Liver (tissue), 9 donors: ENCODE measurements around the gene HNF4A. TPM values are rescaled to one million over a fixed set of nuclear protein-coding genes. Genes with fewer than 3 reads are reported as not detected.
A peak's percentile ranks its signal among the peaks of the same experiment; 100 is the strongest.

Source experiments
- DNase-seq: peaks from one replicate; pipeline ENCODE4 v3.0.0-alpha.2; 2017; ENCODE audit warnings: low spot score
- H3K27ac ChIP-seq, 2 donors: one replicate each; pipeline ENCODE4 v1.7.0; 2013; ENCODE audit warnings: inconsistent platforms in 2 of 2, low read length in 2 of 2, control low read depth in 1 of 2, low read depth in 1 of 2, mild to moderate bottlenecking in 1 of 2
- H3K27me3 ChIP-seq, 4 donors: one replicate each; pipeline versions ENCODE4 v1.6.1 to v1.7.0; 2013; ENCODE audit warnings: low read length in 3 of 4, inconsistent platforms in 1 of 4, mild to moderate bottlenecking in 1 of 4, moderate library complexity in 1 of 4; ENCODE audit not compliant: control insufficient read depth in 4 of 4, insufficient read depth in 4 of 4
- H3K36me3 ChIP-seq, 4 donors: one replicate each; pipeline versions ENCODE4 v1.6.1 to v1.7.0; 2013; ENCODE audit warnings: low read length in 3 of 4, mild to moderate bottlenecking in 3 of 4, low read depth in 1 of 4, moderate library complexity in 1 of 4; ENCODE audit not compliant: control insufficient read depth in 4 of 4, insufficient read depth in 3 of 4
- H3K4me1 ChIP-seq, 4 donors: one replicate each; pipeline versions ENCODE4 v1.6.1 to v1.7.0; 2013; ENCODE audit warnings: low read length in 3 of 4, mild to moderate bottlenecking in 3 of 4, moderate library complexity in 1 of 4; ENCODE audit not compliant: control insufficient read depth in 4 of 4, insufficient read depth in 4 of 4
- H3K4me3 ChIP-seq, 3 donors: one replicate each; pipeline versions ENCODE4 v1.6.1 to v1.7.0; 2013; ENCODE audit warnings: low read length in 3 of 3, control low read depth in 1 of 3, low read depth in 1 of 3, mild to moderate bottlenecking in 1 of 3
- H3K9ac ChIP-seq, 2 donors: one replicate each; pipeline ENCODE4 v1.7.0; 2013; ENCODE audit warnings: low read length in 2 of 2, mild to moderate bottlenecking in 2 of 2, moderate library complexity in 2 of 2, control low read depth in 1 of 2, low read depth in 1 of 2
- H3K9me3 ChIP-seq, 4 donors: one replicate each; pipeline versions ENCODE4 v1.6.1 to v1.7.0; 2013; ENCODE audit warnings: low read length in 3 of 4; ENCODE audit not compliant: control insufficient read depth in 4 of 4
- ATF3 ChIP-seq: IDR thresholded peaks from 2 replicates; pipeline ENCODE4 v1.6.1; 2016; ENCODE audit warnings: antibody characterized with exemption
- EGR1 ChIP-seq, 2 donors: IDR thresholded peaks; 2 replicates each; pipeline ENCODE4 v1.6.1; 2016 to 2018; ENCODE audit warnings: antibody characterized with exemption in 2 of 2, low read depth in 2 of 2
- FOXA1 ChIP-seq: IDR thresholded peaks from 2 replicates; pipeline ENCODE4 v1.6.1; 2016; ENCODE audit warnings: antibody characterized with exemption
- FOXA2 ChIP-seq: IDR thresholded peaks from 2 replicates; pipeline ENCODE4 v1.6.1; 2016; ENCODE audit warnings: antibody characterized with exemption
- GABPA ChIP-seq, 2 donors: IDR thresholded peaks in 1 of 2; conservative IDR thresholded peaks in 1 of 2; 2 replicates each; pipeline ENCODE4 v1.6.1; 2016; ENCODE audit warnings: antibody characterized with exemption in 2 of 2, mild to moderate bottlenecking in 1 of 2, moderate library complexity in 1 of 2
- HNF4A ChIP-seq, 2 donors: conservative IDR thresholded peaks; 2 replicates each; pipeline ENCODE4 v1.6.1; 2016; ENCODE audit warnings: antibody characterized with exemption in 2 of 2, mild to moderate bottlenecking in 2 of 2
- HNF4G ChIP-seq: IDR thresholded peaks from 2 replicates; pipeline ENCODE4 v1.6.1; 2016; ENCODE audit warnings: antibody characterized with exemption
- JUND ChIP-seq, 2 donors: IDR thresholded peaks; 2 replicates each; pipeline ENCODE4 v1.6.1; 2016; ENCODE audit warnings: antibody characterized with exemption in 2 of 2
- MAX ChIP-seq: IDR thresholded peaks from 2 replicates; pipeline ENCODE4 v1.6.1; 2016; ENCODE audit warnings: antibody characterized with exemption
- NR2F2 ChIP-seq: IDR thresholded peaks from 2 replicates; pipeline ENCODE4 v1.6.1; 2016; ENCODE audit warnings: antibody characterized with exemption
- RAD21 ChIP-seq, 2 donors: IDR thresholded peaks; 2 replicates each; pipeline ENCODE4 v1.6.1; 2016; ENCODE audit warnings: antibody characterized with exemption in 2 of 2, mild to moderate bottlenecking in 2 of 2
- RXRA ChIP-seq, 2 donors: IDR thresholded peaks; 2 replicates each; pipeline ENCODE4 v1.6.1; 2017 to 2018; ENCODE audit warnings: antibody characterized with exemption in 2 of 2, mild to moderate bottlenecking in 1 of 2
- SP1 ChIP-seq: IDR thresholded peaks from 2 replicates; pipeline ENCODE4 v1.6.1; 2018; ENCODE audit warnings: antibody characterized with exemption, mild to moderate bottlenecking
- TAF1 ChIP-seq: conservative IDR thresholded peaks from 2 replicates; pipeline ENCODE4 v1.6.1; 2016; ENCODE audit warnings: antibody characterized with exemption, mild to moderate bottlenecking
- YY1 ChIP-seq: IDR thresholded peaks from 2 replicates; pipeline ENCODE4 v1.6.1; 2016; ENCODE audit warnings: antibody characterized with exemption, mild to moderate bottlenecking
- WGBS: extraction: QIAGEN DNeasy Blood & Tissue Kit; methylation state at CpG from one replicate; pipeline ENCODE4 v1.1.7; 2013; 5-methylcytosine and 5-hydroxymethylcytosine counted together
- polyA plus RNA-seq, 2 donors: library from polyadenylated mRNA; stranded (reverse) in 1 of 2; unstranded in 1 of 2; fragments of 200-250 nt in 1 of 2; fragments of >200 nt in 1 of 2; fragmentation: Nextera tagmentation in 1 of 2; extraction: Ambion mirVana in 1 of 2; gene quantifications; one replicate each; pipeline versions ENCODE4 v1.2.1 to v1.2.3, GENCODE V29; 2013 to 2015
- total RNA-seq, 2 donors: library from RNA; depleted of rRNA; stranded (reverse); fragments of >200 nt; gene quantifications; one replicate each; pipeline ENCODE4 v1.2.3, GENCODE V29; 2014
- TF ChIP-seq, protein P1 (sequence below): IDR thresholded peaks from 2 replicates; pipeline ENCODE4 v1.6.1; 2016; ENCODE audit warnings: antibody characterized with exemption
- TF ChIP-seq, protein P2 (sequence below): IDR thresholded peaks from 2 replicates; pipeline ENCODE4 v1.6.1; 2016; ENCODE audit warnings: antibody characterized with exemption, mild to moderate bottlenecking
- TF ChIP-seq, protein P3 (sequence below): fragments of 150-350 bp; IDR thresholded peaks from 2 replicates; pipeline ENCODE4 v1.5.1; 2017; ENCODE audit warnings: improper control_type of control experiment, low read depth, low read length; ENCODE audit not compliant: missing input control
- donor health status: healthy.
- donor health status: healthy.
- donor health status: healthy.
- donor health status: healthy.
- donor health status: healthy.

The HNF4A gene
- total and polyA plus RNA-seq, 4 donors: 51.7 to 171 (median 86.0) TPM

DNA sequence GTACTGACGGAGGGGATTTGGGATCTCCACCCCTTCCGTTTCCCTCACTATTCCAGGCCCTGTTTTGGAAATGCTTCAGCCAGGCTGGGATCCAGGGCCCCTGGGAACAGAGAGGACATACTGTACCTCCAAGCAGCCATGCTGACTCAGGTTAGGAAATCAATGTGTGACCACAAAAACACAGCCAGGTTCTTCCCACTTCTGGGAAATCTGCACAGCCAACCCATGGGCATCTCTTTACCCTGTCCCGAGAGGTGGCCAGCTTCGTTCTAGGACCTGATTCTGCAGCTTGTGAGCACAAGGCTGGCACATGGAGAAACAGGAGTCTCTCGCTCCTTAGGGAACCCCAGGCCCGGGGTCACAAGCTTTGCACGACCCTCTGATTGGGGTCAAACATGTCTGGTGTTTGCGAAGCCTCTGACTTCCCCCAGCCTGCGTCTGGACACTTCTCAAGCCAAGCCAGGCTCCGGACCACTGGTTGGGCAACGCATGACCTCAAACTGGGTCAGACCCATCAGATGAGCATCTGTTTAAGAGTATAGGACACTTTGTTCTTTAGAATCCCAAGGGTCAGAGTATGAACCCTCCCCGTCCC, 111.9 kb downstream of the HNF4A start:
- H3K27me3 ChIP-seq: no peaks in the 10 kb centered on the region
- DNase-seq: no peak
- no peaks in the 10 kb centered on the region for H3K36me3 ChIP-seq
- no peaks in the 10 kb centered on the region for H3K9me3 ChIP-seq
- H3K27ac ChIP-seq: peak overlapping the region; percentile 92 to 94
- 34% methylated on average over 12 of the region's 12 CpGs for WGBS
- TF ChIP-seq ATF3: no peak
- TF ChIP-seq TAF1: no peak
- TF ChIP-seq, protein P1, sequence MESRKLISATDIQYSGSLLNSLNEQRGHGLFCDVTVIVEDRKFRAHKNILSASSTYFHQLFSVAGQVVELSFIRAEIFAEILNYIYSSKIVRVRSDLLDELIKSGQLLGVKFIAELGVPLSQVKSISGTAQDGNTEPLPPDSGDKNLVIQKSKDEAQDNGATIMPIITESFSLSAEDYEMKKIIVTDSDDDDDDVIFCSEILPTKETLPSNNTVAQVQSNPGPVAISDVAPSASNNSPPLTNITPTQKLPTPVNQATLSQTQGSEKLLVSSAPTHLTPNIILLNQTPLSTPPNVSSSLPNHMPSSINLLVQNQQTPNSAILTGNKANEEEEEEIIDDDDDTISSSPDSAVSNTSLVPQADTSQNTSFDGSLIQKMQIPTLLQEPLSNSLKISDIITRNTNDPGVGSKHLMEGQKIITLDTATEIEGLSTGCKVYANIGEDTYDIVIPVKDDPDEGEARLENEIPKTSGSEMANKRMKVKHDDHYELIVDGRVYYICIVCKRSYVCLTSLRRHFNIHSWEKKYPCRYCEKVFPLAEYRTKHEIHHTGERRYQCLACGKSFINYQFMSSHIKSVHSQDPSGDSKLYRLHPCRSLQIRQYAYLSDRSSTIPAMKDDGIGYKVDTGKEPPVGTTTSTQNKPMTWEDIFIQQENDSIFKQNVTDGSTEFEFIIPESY: peak; percentile 79
- TF ChIP-seq FOXA2: no peak
- peak; percentile 47 for TF ChIP-seq HNF4G
- TF ChIP-seq GABPA (IDR thresholded peaks at IDR 0.05 in 1 of 2, conservative IDR thresholded peaks at IDR 0.05 in 1 of 2): peak in 1 of 2 donors; percentile 41
- TF ChIP-seq JUND (IDR thresholded peaks at IDR 0.05): peak; percentile 63 to 69
- TF ChIP-seq, protein P2, sequence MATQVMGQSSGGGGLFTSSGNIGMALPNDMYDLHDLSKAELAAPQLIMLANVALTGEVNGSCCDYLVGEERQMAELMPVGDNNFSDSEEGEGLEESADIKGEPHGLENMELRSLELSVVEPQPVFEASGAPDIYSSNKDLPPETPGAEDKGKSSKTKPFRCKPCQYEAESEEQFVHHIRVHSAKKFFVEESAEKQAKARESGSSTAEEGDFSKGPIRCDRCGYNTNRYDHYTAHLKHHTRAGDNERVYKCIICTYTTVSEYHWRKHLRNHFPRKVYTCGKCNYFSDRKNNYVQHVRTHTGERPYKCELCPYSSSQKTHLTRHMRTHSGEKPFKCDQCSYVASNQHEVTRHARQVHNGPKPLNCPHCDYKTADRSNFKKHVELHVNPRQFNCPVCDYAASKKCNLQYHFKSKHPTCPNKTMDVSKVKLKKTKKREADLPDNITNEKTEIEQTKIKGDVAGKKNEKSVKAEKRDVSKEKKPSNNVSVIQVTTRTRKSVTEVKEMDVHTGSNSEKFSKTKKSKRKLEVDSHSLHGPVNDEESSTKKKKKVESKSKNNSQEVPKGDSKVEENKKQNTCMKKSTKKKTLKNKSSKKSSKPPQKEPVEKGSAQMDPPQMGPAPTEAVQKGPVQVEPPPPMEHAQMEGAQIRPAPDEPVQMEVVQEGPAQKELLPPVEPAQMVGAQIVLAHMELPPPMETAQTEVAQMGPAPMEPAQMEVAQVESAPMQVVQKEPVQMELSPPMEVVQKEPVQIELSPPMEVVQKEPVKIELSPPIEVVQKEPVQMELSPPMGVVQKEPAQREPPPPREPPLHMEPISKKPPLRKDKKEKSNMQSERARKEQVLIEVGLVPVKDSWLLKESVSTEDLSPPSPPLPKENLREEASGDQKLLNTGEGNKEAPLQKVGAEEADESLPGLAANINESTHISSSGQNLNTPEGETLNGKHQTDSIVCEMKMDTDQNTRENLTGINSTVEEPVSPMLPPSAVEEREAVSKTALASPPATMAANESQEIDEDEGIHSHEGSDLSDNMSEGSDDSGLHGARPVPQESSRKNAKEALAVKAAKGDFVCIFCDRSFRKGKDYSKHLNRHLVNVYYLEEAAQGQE: peak; percentile 61
- peak; percentile 57 to 60 for TF ChIP-seq EGR1 (IDR thresholded peaks at IDR 0.05; ENCODE audit: low read depth in 2 of 2)
- peak; percentile 88 for TF ChIP-seq MAX
- peak in 1 of 2 donors; percentile 39 for TF ChIP-seq RAD21 (IDR thresholded peaks at IDR 0.05)
- peak in 1 of 2 donors; percentile 79 for TF ChIP-seq HNF4A (conservative IDR thresholded peaks at IDR 0.05)
- TF ChIP-seq, protein P3, sequence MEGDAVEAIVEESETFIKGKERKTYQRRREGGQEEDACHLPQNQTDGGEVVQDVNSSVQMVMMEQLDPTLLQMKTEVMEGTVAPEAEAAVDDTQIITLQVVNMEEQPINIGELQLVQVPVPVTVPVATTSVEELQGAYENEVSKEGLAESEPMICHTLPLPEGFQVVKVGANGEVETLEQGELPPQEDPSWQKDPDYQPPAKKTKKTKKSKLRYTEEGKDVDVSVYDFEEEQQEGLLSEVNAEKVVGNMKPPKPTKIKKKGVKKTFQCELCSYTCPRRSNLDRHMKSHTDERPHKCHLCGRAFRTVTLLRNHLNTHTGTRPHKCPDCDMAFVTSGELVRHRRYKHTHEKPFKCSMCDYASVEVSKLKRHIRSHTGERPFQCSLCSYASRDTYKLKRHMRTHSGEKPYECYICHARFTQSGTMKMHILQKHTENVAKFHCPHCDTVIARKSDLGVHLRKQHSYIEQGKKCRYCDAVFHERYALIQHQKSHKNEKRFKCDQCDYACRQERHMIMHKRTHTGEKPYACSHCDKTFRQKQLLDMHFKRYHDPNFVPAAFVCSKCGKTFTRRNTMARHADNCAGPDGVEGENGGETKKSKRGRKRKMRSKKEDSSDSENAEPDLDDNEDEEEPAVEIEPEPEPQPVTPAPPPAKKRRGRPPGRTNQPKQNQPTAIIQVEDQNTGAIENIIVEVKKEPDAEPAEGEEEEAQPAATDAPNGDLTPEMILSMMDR: no peak
- peak; percentile 96 for TF ChIP-seq SP1
- peak; percentile 81 for TF ChIP-seq NR2F2
- peak; percentile 94 for TF ChIP-seq YY1
- no peak for TF ChIP-seq FOXA1
- peak; percentile 90 to 98 for TF ChIP-seq RXRA (IDR thresholded peaks at IDR 0.05)
- peaks cover 21 to 76% (median 64%) of the 10 kb centered on the region in 4 donors for H3K4me1 ChIP-seq
- no peak overlapping the region for H3K4me3 ChIP-seq
- peak overlapping the region in 1 of 2 donors; percentile 60 for H3K9ac ChIP-seq
